ENCODE measurements around the gene EWSR1.

DNA sequence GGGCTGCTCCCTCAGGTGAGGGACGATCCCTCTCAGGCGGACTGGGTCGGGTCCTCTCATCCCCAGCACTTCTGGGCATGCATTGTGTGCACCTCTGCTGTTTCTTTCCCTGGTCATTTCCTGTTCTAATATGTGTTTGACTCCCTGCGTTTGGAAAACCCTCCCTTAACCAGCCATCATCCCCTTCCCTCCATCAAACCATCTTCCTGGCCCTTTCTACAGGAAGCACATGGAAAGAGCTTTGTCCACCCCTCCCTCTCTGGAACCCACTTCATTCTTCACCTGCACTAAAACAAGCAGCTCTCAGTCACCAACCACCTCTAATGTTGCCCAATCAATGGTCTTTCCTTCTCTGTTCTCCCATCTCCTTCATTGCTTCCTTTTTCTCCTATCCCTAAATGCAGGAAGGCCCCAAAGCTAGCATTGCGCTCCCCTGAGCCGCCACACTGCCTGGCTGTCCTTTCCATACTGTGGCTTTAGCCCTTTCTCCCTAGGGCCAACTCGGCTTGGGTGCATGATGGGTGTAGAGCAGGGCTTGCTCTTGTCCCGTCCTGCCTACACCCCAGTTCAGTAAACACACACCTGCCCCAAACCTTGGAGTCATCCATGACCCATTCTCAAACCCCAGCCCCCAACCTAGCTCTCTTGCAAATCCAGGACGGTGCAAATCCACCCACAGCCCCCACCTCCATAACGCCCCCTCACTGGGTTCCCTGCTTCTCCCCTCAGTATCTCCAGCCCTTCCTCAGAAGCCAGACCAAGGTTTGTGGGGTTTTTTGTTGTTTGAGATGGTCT, 32.9 kb downstream of the EWSR1 start:
- TF ChIP-seq CTCF (IDR thresholded peaks at IDR 0.05) (no peak), POLR2A (IDR thresholded peaks at IDR 0.05) (no peak)
